A204.1 (cell line): ENCODE measurements around the gene NQO2.
"Not testable (repeated sequence)": the region's sequence is repeated elsewhere in the genome, so short reads cannot be mapped to it uniquely, and the experiment has no call there.

Experiments
- FAIRE-seq: peaks from 2 replicates; lab custom pipeline; 2012; peaks lifted over from hg19 to GRCh38; lab: Jason Lieb, UNC

The NQO2 gene

DNA sequence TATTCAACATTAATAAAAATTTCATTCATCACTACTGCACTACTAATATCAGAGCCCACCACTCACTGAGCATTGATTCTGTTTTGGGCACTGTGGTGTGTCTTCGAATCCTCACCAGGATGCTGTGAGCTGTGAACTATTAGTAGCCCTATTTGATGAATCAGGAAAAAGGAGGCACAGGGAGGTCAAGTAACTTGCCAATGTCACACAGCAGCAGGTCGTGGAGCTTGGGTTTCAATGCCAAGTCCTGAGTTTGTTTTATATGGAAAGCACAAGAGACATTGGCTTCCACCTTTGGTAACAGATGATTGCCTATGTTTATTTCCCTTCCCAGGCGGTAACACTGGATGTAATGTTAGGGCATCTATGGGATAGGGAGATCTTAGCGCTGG lies 15.0 kb downstream of the NQO2 start:
- no peak for FAIRE-seq

DNA sequence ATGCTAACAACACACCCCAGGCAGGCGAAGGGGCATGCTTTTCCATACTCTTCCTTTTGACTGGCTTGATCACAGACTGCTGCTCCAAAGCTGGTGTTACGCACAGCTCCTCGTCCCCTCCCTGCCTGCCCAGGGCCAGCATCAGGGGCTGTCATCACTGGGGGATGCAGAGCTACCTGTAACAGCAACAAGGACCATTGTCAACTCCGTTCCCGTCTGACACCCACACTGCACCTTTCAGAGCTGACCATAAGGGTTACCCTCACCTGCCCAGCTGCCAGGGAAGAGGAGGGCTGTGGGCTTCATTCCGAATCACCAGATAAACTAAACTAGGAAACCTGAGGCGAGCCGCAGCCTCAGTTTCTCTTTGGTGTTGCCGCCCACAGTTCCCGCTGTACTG lies 15.4 kb downstream of the NQO2 start:
- FAIRE-seq, result no peak

- FAIRE-seq, result no peak
Observed at GRCh38 chr6:3016473-3017280, 17.0 kb downstream of the NQO2 start.

- FAIRE-seq, result no peak
Observed at GRCh38 chr6:3017304-3017703, 17.6 kb downstream of the NQO2 start.

DNA sequence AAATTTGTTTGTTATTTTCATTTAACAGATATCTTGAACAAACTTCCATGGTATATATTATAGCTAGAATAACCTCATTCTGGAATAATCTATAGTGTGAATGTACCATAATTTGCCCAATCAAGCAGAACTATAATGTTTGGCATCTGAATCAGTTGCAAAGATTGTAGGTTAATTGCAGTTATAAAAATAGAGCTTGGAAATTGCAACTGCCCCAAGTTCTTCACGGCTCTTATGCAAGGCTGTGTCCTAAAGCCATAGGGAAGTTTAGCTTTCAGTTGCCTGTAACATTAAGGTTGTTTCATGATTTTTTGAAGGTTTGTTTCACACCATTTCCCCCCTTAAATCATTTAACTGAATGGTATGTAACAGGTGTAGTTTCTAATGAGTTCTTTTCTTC lies 19.4 kb downstream of the NQO2 start:
- FAIRE-seq, result no peak

DNA sequence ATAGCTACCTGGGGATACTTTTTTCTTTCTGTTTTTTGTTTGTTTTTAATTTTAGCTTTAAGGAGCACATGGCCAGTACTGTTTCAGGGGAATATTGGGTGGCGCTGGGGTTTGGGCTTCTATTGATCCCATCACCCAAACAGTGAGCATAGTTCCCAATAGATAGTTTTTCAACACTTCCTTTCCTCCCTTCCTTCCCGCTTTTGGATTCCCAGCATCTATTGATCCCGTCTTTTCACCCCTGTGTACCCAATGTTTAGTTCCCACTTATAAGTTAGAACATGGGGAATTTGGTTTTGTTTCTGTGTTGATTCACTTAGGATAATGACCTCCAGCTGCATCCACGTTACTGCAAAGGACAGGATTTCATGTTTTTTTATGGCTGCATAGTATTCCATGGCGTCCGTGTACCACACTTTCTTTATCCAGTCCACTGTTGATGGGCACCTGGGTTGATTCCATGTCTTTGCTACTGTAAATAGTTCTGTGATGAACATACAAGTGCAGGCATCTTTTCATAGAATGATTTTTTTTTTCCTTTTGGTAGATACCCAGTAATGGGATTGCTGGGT lies 20.1 kb downstream of the NQO2 start:
- FAIRE-seq, result no peak

DNA sequence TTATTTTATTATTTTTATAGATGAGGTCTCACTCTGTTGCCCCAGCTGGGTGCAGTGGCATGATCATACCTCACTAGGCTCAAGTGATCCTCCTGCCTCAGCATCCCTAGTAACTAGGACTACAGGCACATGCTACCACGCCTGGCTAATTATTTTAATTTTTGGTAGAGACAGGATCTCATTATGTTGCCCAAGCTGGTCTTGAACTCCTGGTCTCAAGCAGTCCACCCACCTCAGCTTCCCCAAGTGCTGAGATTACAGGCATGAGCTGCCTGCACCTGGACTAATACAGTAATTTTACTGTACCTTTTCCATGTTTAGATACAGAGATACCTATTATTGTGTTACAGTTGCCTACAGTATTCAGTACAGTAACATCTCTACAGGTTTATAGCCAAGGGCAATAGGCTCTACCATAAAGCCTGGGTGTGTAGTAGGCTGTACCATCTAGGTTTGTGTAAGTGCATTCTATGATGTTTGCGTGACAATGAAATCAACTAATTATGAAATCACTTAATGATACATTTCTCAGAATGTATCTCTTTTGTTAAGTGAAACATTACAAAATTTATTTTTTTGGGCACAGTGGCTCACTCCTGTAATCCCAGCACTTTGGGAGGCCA lies 21.4 kb downstream of the NQO2 start:
- not testable (repeated sequence) for FAIRE-seq

DNA sequence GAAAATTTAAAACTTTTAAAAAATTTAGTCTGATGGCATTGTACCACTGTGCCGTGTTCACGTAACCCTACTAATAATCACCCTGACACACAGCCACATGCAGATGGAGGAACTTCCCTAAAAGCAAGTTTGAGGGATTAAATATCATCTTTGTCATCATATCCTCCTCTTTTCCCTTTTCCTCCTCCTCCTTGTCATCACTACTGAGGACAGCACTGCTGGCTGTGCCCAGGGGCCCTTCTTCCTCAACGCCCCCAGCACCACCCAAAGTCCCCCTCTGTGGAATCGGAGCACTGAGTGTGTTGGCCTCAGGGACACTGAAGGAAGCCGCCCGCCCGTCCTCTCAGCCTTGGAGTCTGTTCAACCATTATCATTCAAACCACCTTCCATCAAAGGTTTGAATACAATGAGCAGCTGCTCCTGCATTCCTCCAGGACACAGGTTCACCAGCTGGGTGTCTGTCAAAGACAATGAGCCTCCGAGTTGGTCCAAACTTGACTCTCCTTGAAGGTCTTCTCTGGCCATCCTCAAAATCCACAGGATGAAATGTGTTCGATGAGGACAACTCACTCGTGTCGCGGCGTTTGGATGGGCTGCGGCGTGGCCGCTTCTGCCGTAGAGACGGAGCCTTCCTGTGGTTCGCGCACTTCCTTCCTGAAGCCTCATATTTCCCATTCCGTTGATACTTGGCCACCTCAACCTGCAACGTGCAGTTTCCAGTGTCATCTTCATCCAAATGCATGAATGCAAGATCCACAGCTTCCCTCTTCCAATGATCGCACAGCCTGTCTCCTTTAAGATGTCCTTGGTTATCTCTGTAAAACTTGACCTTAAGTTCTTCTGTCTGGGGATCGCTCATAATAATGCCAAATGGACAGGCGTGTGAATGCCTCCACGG lies 23.3 kb downstream of the NQO2 start:
- FAIRE-seq, result no peak

GRCh38 chr6:3023663-3024483 lies 24.2 kb downstream of the NQO2 start:
- FAIRE-seq, result no peak

DNA sequence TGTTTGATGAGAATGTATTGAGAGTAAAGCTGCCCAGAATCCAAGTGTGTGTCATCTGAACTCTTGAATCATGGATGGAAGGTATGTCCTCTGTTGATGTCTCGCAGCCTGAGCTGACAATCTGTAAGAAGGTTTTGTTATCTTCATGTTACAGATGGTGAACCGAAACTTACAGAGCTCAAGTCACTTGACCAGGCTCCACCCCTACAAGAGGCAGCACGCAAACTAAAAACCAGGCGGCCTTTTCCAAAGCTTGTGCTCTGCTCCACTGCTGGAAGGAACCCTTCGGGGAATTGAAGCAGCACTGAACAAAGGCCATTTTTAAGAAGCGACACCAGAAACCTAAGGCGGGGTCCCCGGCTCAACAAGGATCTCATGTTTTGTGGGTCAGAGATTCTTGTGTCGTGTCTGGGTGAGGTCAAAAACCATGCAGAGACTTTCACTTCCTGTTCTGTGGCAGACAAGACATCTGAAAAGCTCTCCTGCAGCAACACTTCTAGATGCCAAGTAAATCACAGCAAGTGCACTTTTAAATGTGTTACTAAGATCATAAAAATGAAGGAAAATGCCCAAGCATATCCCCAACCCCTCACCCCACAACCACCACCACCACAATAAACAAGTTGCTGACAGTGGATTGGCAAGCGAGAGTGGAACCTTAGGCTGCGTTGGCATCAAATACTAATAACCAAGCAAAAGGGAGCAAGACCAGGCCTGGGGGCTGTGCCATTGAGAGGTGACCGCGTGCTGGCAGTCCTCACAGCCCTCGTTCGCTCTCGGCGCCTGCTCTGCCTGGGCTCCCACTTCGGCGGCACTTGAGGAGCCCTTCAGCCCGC lies 27.3 kb downstream of the NQO2 start:
- no peak for FAIRE-seq

- not testable (repeated sequence) for FAIRE-seq
Observed at GRCh38 chr6:3028156-3028555, 28.5 kb downstream of the NQO2 start.

DNA sequence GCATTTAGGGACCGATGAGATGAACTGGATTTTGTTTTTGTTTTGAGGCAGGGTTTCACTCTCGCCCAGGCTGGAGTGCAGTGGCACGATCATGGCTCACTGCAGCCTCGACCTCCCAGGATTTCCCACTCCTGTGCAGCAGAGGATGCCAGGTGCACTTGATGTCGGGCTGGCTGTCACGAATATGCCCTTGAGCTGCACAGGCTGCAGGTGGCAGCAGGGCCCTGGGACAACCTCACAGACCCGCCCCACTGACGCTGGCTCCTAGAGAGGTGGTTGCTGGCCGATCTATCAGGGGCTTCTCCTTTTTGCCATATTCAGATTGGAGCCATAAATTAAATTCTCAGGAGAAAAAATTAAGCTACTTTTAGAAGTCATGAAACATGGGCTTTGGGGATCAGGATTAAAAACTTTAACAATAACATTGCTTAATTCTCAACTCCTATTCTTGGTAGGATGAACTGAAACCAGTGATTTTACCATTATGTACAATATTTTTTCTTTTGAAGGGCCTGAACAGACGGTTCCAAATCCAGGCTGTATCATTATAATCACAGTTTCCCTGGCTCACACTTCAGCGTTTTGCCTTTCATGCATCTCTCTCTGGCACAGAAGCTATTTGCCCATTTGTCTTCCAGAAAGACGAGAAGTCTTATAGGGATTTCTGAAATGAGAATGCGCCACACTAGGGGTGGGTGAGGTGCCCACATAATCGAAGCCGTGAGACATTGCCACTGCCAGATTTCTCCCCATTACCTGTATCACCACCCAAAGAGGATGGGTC lies 32.4 kb downstream of the NQO2 start:
- no peak for FAIRE-seq

DNA sequence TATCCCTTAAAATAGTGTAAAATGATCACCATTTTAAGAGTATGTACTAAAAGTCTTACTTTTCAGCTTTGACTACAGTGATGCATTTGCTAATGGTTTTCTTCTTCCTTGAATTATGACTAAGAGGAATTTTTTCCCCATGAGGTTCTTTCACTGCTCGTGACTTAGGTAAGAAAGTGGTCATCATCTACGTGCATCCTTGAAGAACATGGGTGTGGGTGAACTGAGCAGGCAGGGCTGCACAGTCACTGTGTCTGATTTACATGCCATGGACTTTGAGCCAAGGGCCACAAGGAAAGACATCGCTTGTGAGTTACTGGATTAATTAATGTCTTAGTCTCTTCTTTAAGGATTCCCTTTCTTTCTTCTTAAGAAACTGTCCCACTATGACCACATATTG lies 33.3 kb downstream of the NQO2 start:
- FAIRE-seq, result no peak

- no peak for FAIRE-seq
Observed at GRCh38 chr6:3033652-3034051, 34.0 kb downstream of the NQO2 start.

GRCh38 chr6:3035397-3035796 lies 35.7 kb downstream of the NQO2 start:
- no peak for FAIRE-seq

DNA sequence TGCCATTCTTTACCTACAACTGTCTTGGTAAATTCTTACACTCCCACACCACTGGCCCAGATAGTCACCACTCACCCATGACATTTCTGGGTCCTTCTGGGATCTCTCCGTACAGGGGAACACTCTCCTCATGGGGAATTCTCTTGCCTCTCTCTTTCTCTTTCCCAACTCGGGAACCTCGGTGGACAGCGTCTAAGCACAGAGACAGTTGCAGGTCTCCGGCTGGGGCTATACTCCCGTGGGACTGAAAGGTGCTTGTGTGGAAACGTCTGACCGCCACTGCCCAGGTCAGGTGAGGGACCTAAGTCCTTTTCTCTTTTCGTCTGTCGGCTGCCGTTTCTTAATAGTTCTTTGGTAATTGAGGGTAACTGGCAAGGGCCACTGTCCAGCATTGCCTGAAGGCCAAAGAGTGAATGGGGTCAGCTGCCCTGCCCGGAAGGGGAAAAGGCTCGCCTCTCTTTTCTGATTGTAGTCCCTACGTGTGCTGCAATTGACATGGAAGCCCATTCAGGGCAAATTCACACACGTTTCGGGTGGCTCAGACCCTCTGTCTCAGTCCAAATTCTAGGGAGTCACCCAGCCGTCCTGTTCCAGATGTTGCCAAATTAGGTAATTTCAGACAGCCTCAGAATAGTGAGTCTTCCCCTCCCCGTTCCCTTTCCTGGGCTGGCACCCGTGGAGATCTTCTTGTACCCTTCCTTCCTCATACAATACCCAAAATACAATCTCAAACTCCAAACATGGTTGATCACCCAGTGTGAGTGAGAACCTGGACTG lies 37.4 kb downstream of the NQO2 start:
- FAIRE-seq, result no peak

DNA sequence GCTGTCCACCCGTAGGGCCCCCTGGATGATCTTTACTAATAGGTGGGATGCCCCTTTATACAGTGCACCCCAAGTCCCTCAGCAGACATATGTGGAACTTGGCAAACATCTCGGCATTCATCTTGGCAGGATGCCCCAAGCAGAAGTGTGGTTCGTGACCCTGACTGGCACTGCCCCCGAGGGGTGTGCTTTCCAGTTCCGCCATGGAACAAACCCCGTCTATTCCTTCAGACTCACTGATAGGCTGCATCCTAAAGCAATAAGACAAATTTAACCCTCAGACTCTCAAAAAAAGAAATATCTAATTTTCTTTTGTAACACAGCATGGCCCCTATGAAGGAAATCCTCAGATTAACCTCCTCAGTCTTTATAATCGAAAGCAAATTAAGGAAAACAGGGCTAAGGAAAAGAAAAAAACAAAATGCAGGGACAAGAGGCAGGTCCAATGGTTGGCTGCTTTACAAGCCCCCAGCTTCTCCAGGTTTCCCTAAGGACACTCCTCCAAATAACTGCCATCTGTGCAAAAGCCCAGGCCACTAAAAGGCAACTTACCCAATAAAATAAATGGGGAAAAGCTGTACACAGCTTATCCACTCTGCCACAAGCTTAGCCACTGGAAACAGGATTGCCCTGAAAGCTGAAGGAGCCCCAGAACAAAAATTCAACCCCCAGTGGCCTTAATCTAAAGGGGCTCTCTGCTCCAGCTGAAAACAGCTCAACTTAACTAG lies 38.1 kb downstream of the NQO2 start:
- FAIRE-seq, result no peak

DNA sequence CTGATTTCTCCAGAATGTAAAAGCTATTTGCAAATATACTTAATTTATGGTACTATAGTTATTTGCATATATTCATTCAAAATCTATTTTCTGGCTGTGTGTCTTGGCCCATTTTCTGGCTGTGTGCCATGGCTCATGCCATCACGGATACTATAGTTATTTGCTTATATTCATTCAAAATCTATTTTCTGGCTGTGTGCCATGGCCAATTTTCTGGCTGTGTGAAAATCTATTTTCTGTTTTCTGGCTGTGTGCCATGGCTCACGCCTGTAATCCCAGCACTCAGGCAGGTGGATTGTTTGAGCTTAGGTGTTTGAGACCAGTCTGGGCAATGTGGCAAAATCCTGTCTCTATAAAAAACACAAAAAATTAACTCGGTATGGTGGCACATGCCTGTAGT lies 39.7 kb downstream of the NQO2 start:
- no peak for FAIRE-seq

DNA sequence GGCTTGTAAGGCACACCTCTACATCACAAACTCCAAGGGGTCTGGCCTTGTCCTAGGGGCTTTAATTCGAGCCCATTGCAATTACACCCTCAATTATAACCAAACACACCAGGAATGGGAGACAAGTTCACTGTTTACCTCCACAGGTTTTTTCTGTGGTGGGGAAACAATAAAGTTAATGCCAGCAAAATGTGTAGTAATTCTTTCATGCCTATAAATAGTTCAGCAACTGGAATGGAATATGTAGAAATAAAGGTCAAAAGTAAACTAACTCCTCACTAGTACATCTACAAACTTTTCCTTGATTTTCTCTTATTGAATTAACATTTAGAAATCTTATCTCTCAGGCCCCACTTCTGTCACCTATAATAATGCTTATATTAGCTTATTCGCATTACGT lies 41.5 kb downstream of the NQO2 start:
- FAIRE-seq, result no peak
